Sigmoid colon (tissue), 7 donors: Measurements from ENCODE around the gene ADCY1. TPM values are rescaled to one million over a fixed set of nuclear protein-coding genes. Genes with fewer than 3 reads are reported as not detected.
A peak's percentile ranks its signal among the peaks of the same experiment; 100 is the strongest.

Experiments used
- DNase-seq: peaks from one replicate; pipeline ENCODE4 v3.0.0-alpha.2; 2019
- H3K27ac ChIP-seq, 4 donors: fragments of 200-600 bp; sonication (generic); one replicate each; pipeline ENCODE4 v1.5.1; 2016 to 2019; ENCODE audit warnings: mild to moderate bottlenecking in 1 of 4
- H3K27me3 ChIP-seq, 3 donors: fragments of 200-600 bp; sonication (generic); one replicate each; pipeline ENCODE4 v1.5.1; 2019; ENCODE audit warnings: mild to moderate bottlenecking in 1 of 3
- H3K36me3 ChIP-seq, 4 donors: fragments of 200-600 bp; sonication (generic); one replicate each; pipeline ENCODE4 v1.5.1; 2016 to 2019
- H3K4me1 ChIP-seq, 4 donors: fragments of 200-600 bp; sonication (generic); one replicate each; pipeline ENCODE4 v1.5.1; 2017 to 2019
- H3K4me3 ChIP-seq, 4 donors: fragments of 200-600 bp; sonication (generic); one replicate each; pipeline ENCODE4 v1.5.1; 2017 to 2019; ENCODE audit warnings: mild to moderate bottlenecking in 2 of 4, moderate library complexity in 1 of 4
- H3K9me3 ChIP-seq, 4 donors: fragments of 200-600 bp in 3 of 4; sonication (generic) in 3 of 4; one replicate each; pipeline versions ENCODE4 v1.5.1 to v1.6.1; 2013 to 2019
- CTCF ChIP-seq, 4 experiments: fragments of 450-650 bp in 3 of 4; fragments of 200-600 bp in 1 of 4; IDR thresholded peaks; one replicate each; pipeline ENCODE4 v1.5.1; 2016 to 2019; ENCODE audit warnings: antibody characterized with exemption in 4 of 4, mild to moderate bottlenecking in 3 of 4, moderate library complexity in 2 of 4
- EP300 ChIP-seq, 4 donors: sonication (generic); formaldehyde crosslinking; IDR thresholded peaks; one replicate each; pipeline ENCODE4 v1.6.1; 2017; ENCODE audit warnings: antibody characterized with exemption in 4 of 4
- POLR2A ChIP-seq, 2 donors: fragments of 450-650 bp; IDR thresholded peaks; one replicate each; pipeline ENCODE4 v1.6.1; 2016; ENCODE audit warnings: antibody characterized with exemption in 2 of 2, mild to moderate bottlenecking in 2 of 2, moderate library complexity in 2 of 2
- POLR2AphosphoS5 ChIP-seq, 4 donors: sonication (generic); formaldehyde crosslinking; IDR thresholded peaks; one replicate each; pipeline ENCODE4 v1.6.1; 2017; ENCODE audit warnings: antibody characterized with exemption in 4 of 4
- WGBS, 2 donors: extraction: QIAGEN DNeasy Blood & Tissue Kit; methylation state at CpG; one replicate each; pipeline ENCODE4 v1.1.7; 2013; 5-methylcytosine and 5-hydroxymethylcytosine counted together
- intact Hi-C: fragments of 100-400 bp; cut with DNase I; formaldehyde crosslinking; loops from one replicate; pipeline ENCODE4 v1.15.1; 2023
- polyA plus RNA-seq, 3 donors: library from polyadenylated mRNA; stranded (reverse); fragments of 200-250 nt; gene quantifications; one replicate each; pipeline ENCODE4 v1.2.3, GENCODE V29; 2013
- total RNA-seq, 4 donors: library from RNA; depleted of rRNA; stranded (reverse); fragments of >200 nt; gene quantifications; one replicate each; pipeline ENCODE4 v1.1.0, GENCODE V29; 2016
- donor health status: healthy with polysubstance abuse.
- donor health status: Bipolar disorder and iron deficiency.
- donor health status: healthy.

Gene ADCY1
- total and polyA plus RNA-seq, 7 donors: 0.23 to 0.71 (median 0.55) TPM

- H3K27me3 ChIP-seq: no peaks in the 10 kb centered on the region
- WGBS, 2 donors: 89% methylated on average over 7 of the region's 7 CpGs
- DNase-seq: peak; percentile 56
- no peak overlapping the region for H3K4me3 ChIP-seq
- no peaks in the 10 kb centered on the region for H3K4me1 ChIP-seq
- TF ChIP-seq EP300 (IDR thresholded peaks at IDR 0.05) (no peak), CTCF (IDR thresholded peaks at IDR 0.05) (no peak), POLR2AphosphoS5 (IDR thresholded peaks at IDR 0.05) (no peak), POLR2A (IDR thresholded peaks at IDR 0.05) (no peak)
- no peaks in the 10 kb centered on the region for H3K9me3 ChIP-seq
- H3K36me3 ChIP-seq: no peaks in the 10 kb centered on the region
- H3K27ac ChIP-seq: no peak overlapping the region
- intact Hi-C loops: no loop called here
Measured at GRCh38 chr7:45665172-45665571, 91.0 kb downstream of the ADCY1 start.

- no peaks in the 10 kb centered on the region for H3K36me3 ChIP-seq
- no peak for DNase-seq
- intact Hi-C loops: no loop called here
- no peaks in the 10 kb centered on the region for H3K4me1 ChIP-seq
- H3K27me3 ChIP-seq: no peaks in the 10 kb centered on the region
- no peak for TF ChIP-seq POLR2AphosphoS5 (IDR thresholded peaks at IDR 0.05)
- TF ChIP-seq POLR2A (IDR thresholded peaks at IDR 0.05): no peak
- no peak for TF ChIP-seq CTCF (IDR thresholded peaks at IDR 0.05)
- no peak for TF ChIP-seq EP300 (IDR thresholded peaks at IDR 0.05)
- H3K27ac ChIP-seq: no peak overlapping the region
- no peak overlapping the region for H3K4me3 ChIP-seq
- no peaks in the 10 kb centered on the region for H3K9me3 ChIP-seq
- 71 to 78% methylated on average over 7 of the region's 7 CpGs for WGBS, 2 donors
Measured at GRCh38 chr7:45670227-45670626, 96.1 kb downstream of the ADCY1 start.

GRCh38 chr7:45670717-45671116 lies 96.5 kb downstream of the ADCY1 start:
- no peak for TF ChIP-seq EP300 (IDR thresholded peaks at IDR 0.05)
- no peak for TF ChIP-seq POLR2AphosphoS5 (IDR thresholded peaks at IDR 0.05)
- Histone ChIP-seq H3K4me1 (no peaks in the 10 kb centered on the region), H3K27me3 (no peaks in the 10 kb centered on the region), H3K27ac (no peak overlapping the region), H3K9me3 (no peaks in the 10 kb centered on the region), H3K4me3 (no peak overlapping the region), H3K36me3 (no peaks in the 10 kb centered on the region)
- DNase-seq: no peak
- 95% methylated on average over 6 of the region's 6 CpGs for WGBS, 2 donors
- intact Hi-C loops: no loop called here

GRCh38 chr7:45677311-45677900 lies 103.2 kb downstream of the ADCY1 start:
- intact Hi-C loops: no loop called here
- DNase-seq: no peak
- no peaks in the 10 kb centered on the region for H3K27me3 ChIP-seq
- 68 to 79% methylated on average over 9 of the region's 9 CpGs for WGBS, 2 donors
- no peak overlapping the region for H3K4me3 ChIP-seq
- H3K4me1 ChIP-seq: no peaks in the 10 kb centered on the region
- TF ChIP-seq EP300 (IDR thresholded peaks at IDR 0.05) (no peak), CTCF (IDR thresholded peaks at IDR 0.05) (no peak), POLR2A (IDR thresholded peaks at IDR 0.05) (no peak), POLR2AphosphoS5 (IDR thresholded peaks at IDR 0.05) (no peak)
- no peaks in the 10 kb centered on the region for H3K36me3 ChIP-seq
- no peaks in the 10 kb centered on the region for H3K9me3 ChIP-seq
- H3K27ac ChIP-seq: no peak overlapping the region

GRCh38 chr7:45679516-45679915 lies 105.3 kb downstream of the ADCY1 start:
- DNase-seq: no peak
- WGBS, 2 donors: 73 to 79% methylated on average over 4 of the region's 4 CpGs
- Histone ChIP-seq H3K4me3 (no peak overlapping the region), H3K27me3 (no peaks in the 10 kb centered on the region), H3K9me3 (no peaks in the 10 kb centered on the region), H3K27ac (no peak overlapping the region), H3K4me1 (no peaks in the 10 kb centered on the region), H3K36me3 (no peaks in the 10 kb centered on the region)
- TF ChIP-seq EP300 (IDR thresholded peaks at IDR 0.05) (no peak), POLR2AphosphoS5 (IDR thresholded peaks at IDR 0.05) (no peak), CTCF (IDR thresholded peaks at IDR 0.05) (no peak), POLR2A (IDR thresholded peaks at IDR 0.05) (no peak)
- intact Hi-C loops: no loop called here
